HG02610 (cell line): Measurements from ENCODE around the gene PRDX6.
"Not testable (repeated sequence)": the region's sequence is repeated elsewhere in the genome, so short reads cannot be mapped to it uniquely, and the experiment has no call there.

Experiments used
- ATAC-seq: cut with Tn5 transposase; IDR thresholded peaks from one replicate; pipeline ENCODE4 v1.9.1; 2021; ENCODE audit warnings: mild to moderate bottlenecking, moderate library complexity; ENCODE audit not compliant: unreplicated experiment

The PRDX6 gene

DNA sequence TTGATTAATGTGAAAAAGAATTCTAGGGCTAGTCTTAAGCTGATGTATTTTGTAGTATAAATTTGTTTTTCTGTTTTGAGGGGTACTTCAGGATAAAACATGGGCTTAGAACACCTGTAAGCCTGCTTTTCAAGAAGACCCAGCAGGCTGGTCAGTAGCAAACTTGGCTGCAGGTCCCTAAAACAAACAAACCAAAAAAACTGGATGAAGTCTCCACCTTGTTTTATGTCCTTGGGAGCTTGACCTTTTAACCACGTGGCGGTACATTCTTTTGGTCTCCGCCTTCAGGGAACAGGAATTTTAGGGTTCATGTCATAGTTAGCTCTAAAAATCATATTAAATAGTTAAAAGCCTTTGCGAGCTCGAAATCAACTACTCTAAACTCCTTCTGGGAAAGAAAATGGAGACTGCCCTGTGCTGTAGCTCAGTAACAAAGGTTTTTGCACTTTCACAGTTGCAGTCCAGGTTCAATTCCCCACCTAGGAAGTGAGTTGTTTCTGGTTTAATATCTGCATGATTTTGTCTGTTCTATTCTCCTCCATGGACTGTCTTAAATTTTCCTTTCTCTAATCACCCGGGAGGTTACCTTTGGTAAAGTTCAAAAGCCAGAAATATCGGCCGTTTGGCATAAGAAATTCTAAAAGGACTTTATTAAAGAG is 18.6 kb downstream of the PRDX6 start:
- no peak for ATAC-seq

DNA sequence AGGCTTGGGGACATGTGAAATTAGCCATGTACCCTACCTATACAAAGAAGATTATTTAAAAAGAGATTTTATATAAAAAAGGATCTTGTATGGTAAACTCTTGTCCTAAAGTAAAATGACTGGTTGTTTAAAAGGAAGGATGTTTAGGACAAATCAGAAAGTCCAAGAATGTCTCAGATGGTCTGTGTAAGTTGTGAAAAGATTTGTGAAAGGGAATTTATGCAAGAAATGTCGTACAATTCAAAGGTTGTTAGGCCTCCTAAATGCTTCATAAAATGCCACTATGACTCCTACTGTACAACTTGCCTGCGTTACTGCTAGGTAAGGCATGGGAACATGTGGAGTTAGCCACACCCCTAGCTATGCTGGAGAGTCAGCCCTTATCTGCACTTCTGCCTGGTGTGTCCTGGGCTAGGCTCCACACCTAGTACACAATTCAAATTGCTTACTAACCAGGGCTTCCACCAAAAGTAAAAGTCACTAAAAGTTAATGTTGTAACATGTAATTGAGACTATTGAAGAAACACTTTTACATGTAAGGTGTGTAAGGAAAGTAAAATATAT is 19.7 kb downstream of the PRDX6 start:
- no peak for ATAC-seq

- ATAC-seq, result no peak
Observed at GRCh38 chr1:173499729-173500128, 22.6 kb downstream of the PRDX6 start.

- ATAC-seq, result no peak
Observed at GRCh38 chr1:173502104-173502503, 25.0 kb downstream of the PRDX6 start.

- no peak for ATAC-seq
Observed at GRCh38 chr1:173503391-173503790, 26.3 kb downstream of the PRDX6 start.

GRCh38 chr1:173504268-173504667 is 27.1 kb downstream of the PRDX6 start:
- no peak for ATAC-seq

GRCh38 chr1:173505391-173505790 is 28.3 kb downstream of the PRDX6 start:
- ATAC-seq, result no peak

DNA sequence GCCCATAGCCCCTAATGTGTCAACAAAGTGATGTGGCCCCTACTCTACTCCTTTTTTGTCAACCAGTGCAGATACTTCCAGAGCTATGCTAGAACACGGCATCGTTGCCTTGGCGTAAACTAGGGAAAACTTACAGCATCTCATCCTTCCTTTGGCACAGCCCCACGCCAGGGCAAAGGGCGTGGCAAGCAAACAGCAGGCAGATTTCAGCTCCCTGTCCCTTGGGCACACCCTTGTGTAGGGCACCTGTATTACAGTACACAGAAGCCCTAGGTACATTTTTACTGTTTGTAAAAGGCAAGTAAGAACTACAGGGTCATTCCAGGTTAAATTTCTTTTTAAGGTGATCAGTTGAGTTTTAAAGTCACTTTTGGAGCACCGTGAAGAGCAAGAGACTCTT is 29.3 kb downstream of the PRDX6 start:
- ATAC-seq, result no peak

DNA sequence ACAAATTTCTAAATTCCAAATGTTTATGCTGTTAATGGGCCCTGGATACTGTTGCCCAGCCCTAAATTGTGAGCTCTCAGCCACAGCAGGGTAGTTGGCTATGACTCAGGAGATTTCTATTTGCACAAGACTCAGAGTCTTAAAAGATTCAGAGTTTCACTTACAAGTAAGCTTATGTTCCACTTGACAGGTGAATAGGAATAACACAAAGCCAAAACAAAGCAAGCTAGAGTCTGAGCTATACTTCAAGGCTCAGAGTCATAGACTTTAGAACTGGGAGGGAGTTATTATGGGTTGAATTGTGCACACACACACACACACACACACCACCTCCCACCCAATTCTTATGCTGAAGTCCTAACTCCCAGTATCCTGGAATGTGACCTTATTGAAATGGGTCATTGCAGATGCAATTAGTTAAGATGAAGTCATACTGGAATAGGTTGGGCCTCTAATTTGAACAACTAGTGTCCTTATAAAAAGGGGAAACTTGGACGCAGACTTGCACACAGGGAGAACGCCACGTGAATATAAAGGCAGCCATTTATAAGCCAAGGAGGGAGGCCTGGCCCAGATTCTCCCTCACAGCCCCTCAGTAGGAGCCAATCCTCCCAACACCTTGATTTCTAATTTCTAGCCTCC is 30.2 kb downstream of the PRDX6 start:
- ATAC-seq, result no peak

GRCh38 chr1:173507847-173508209 is 30.7 kb downstream of the PRDX6 start:
- no peak for ATAC-seq

GRCh38 chr1:173508541-173508940 is 31.4 kb downstream of the PRDX6 start:
- no peak for ATAC-seq

GRCh38 chr1:173509797-173510196 is 32.7 kb downstream of the PRDX6 start:
- ATAC-seq, result no peak

- ATAC-seq, result not testable (repeated sequence)
Observed at GRCh38 chr1:173514503-173514902, 37.4 kb downstream of the PRDX6 start.

DNA sequence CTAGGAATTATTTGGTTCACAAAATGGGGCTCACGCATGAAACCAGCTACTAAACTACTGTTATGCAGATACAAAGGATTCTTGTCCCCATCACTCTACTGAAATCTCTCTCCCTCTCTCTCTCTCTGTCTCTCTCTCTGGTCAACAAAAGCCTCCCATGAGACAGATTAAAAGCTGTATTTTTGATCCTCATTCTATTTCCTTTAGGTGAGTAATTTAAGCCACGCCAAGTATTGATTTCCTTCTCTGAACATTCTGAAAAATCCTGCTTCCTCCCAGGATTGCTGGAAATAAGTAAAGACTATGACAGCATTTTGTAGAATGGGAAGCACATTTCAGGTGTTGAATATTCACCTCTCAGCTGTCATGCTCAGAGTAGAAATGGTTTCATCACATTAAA is 43.7 kb downstream of the PRDX6 start:
- no peak for ATAC-seq

- no peak for ATAC-seq
Observed at GRCh38 chr1:173523329-173523728, 46.2 kb downstream of the PRDX6 start.

DNA sequence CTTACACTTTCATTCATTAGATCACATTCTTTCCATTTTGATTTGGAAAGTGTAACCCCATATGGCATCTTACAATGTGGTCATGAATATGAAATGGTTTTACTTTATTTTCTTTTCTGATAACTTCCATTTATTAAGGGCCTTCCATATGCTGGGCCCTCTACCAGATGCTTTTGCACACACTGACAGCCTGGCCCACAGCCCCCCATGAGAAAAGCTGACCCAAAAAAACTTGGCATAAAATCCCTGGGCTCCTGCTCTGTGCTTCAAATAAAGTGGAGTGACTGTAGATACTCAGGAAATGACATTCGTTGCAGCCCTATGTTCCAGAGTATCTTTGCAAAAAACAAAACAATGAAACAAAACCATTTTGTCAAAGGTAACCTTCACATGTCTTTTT is 48.8 kb downstream of the PRDX6 start:
- no peak for ATAC-seq

GRCh38 chr1:173527151-173527826 is 50.2 kb downstream of the PRDX6 start:
- no peak for ATAC-seq

DNA sequence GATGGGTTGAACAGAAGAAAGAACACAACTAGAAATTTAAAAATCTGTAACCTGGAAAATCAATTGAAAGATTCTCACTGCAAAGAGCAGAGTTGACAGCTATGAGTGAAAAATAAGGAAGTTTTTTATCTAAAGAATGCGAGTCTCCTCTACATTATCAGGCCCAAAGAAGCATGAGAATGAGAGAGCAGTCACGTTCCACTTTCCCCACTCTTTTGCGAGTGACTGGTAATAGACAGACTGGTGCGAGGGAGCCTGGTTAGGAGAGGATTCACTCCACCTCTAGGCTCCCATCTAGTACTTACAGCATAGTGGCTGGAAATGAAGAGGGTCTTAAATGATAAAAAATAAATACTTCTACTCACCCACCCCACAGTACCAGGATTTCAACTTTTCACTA is 52.0 kb downstream of the PRDX6 start:
- no peak for ATAC-seq

DNA sequence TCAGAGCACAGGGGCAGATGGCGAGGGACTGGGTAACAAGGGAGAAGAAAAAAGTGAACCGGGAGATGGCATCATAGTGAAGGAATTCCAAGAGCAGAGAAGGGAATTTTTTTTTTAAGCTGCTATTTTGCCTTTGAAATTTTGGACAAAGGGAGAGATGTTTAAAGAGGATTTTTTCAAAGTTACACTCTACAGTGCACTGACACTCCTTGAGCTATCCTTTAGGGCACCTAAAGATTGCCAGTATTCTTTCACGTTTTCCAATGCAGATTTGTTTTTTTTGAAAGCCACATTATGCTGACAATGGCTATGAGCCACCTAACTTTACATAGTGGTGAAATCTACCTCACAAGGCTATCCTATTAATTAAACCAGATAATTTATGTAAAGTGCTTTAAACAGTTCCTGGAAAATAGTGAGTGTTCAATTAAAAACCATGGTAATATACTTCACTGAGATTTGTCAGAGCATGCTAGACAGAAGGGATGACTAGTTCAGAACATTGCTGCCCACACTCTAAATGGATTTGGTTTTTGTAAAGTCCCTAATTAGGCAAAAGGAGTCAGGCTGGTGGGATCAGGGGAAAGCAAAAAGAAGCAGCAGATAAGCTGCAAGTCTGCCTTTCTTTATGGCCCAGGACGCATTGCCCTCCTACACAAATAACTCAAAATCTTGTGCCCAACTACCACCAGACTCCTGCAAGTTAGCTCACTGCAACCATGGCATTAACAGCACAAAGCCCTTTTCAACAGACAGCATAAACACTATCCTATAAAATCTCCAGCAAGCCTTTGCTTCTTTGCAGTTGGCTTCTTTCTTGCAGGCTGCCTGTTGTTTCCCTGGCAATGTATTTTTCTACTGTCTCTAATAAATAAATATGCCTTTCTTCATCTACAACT is 53.9 kb downstream of the PRDX6 start:
- ATAC-seq, result no peak

GRCh38 chr1:173532237-173532636 is 55.1 kb downstream of the PRDX6 start:
- no peak for ATAC-seq

- ATAC-seq, result no peak
Observed at GRCh38 chr1:173536223-173536622, 59.1 kb downstream of the PRDX6 start.
